Gastrocnemius medialis (tissue), 4 donors: ENCODE results near the gene LIX1.

Experiments
- CTCF ChIP-seq, 5 experiments: fragments of 450-650 bp in 3 of 5; fragments of 200-600 bp in 2 of 5; sonication (generic) in 2 of 5; IDR thresholded peaks in 4 of 5; conservative IDR thresholded peaks in 1 of 5; 1 replicate in 4 of 5; 2 replicates in 1 of 5; pipeline ENCODE4 v1.5.1; 2016 to 2019; ENCODE audit warnings: antibody characterized with exemption in 5 of 5, mild to moderate bottlenecking in 3 of 5, moderate library complexity in 3 of 5
- POLR2A ChIP-seq, 2 donors: fragments of 450-650 bp; IDR thresholded peaks; one replicate each; pipeline ENCODE4 v1.6.1; 2017; ENCODE audit warnings: antibody characterized with exemption in 2 of 2, mild to moderate bottlenecking in 2 of 2, moderate library complexity in 2 of 2

GRCh38 chr5:97124335-97124734 is 18.1 kb downstream of the LIX1 start:
- TF ChIP-seq CTCF (IDR thresholded peaks at IDR 0.05 in 4 of 5, conservative IDR thresholded peaks at IDR 0.05 in 1 of 5) (no peak), POLR2A (IDR thresholded peaks at IDR 0.05) (no peak)
